SK-MEL-5 (cell line): ENCODE measurements around the gene SNRNP70. TPM values are rescaled to one million over a fixed set of nuclear protein-coding genes. Genes with fewer than 3 reads are reported as not detected.

Experiments
- DNase-seq: peaks from one replicate; pipeline ENCODE4 v3.0.0-alpha.2; 2016; ENCODE audit warnings: low read depth, low spot score
- in situ Hi-C: cut with HindIII; loops from 2 replicates; pipeline ENCODE4 v1.10.0; 2016; ENCODE audit warnings: low sequenced_read_pairs, high pct_unique_total_duplicates, low pct_unique_long_range_greater_than_20kb
- total RNA-seq: library from RNA; depleted of rRNA; stranded (reverse); fragments of >200 nt; shearing (Covaris generic); gene quantifications from 2 replicates; pipeline ENCODE4 v1.2.3, GENCODE V29; 2014

SNRNP70 gene
- total RNA-seq, 1 experiment from 2014 or later: 141 TPM

- no peak for DNase-seq
- in situ Hi-C loops: no loop called here
Observed at GRCh38 chr19:49091391-49092038, 6.3 kb downstream of the SNRNP70 start.

- in situ Hi-C loops: no loop called here
- DNase-seq: no peak
Observed at GRCh38 chr19:49092686-49093085, 7.4 kb downstream of the SNRNP70 start.

- in situ Hi-C loops: no loop called here
- no peak for DNase-seq
Observed at GRCh38 chr19:49094505-49095482, 9.5 kb downstream of the SNRNP70 start.

- in situ Hi-C loops: no loop called here
- peak; percentile 83 for DNase-seq
Observed at GRCh38 chr19:49097453-49098288, 12.4 kb downstream of the SNRNP70 start.

GRCh38 chr19:49098795-49099194 is 13.5 kb downstream of the SNRNP70 start:
- in situ Hi-C loops: no loop called here

GRCh38 chr19:49101160-49101559 is 15.9 kb downstream of the SNRNP70 start:
- in situ Hi-C loops: no loop called here
- DNase-seq: no peak

More at GRCh38 chr19:49098795-49099194, 13.5 kb downstream of the SNRNP70 start:
- DNase-seq: no peak

- in situ Hi-C loops: no loop called here
- no peak for DNase-seq
Observed at GRCh38 chr19:49102303-49102702, 17.1 kb downstream of the SNRNP70 start.

GRCh38 chr19:49103331-49104085 is 18.3 kb downstream of the SNRNP70 start:
- no peak for DNase-seq
- in situ Hi-C loops: no loop called here

GRCh38 chr19:49104229-49104864 is 19.1 kb downstream of the SNRNP70 start:
- in situ Hi-C loops: no loop called here

GRCh38 chr19:49106648-49107135 is 21.4 kb downstream of the SNRNP70 start:
- DNase-seq: peak; percentile 80
- in situ Hi-C loops: no loop called here

More at GRCh38 chr19:49104229-49104864, 19.1 kb downstream of the SNRNP70 start:
- DNase-seq: no peak

GRCh38 chr19:49107625-49108459 is 22.6 kb downstream of the SNRNP70 start:
- in situ Hi-C loops: no loop called here
- DNase-seq: no peak

GRCh38 chr19:49109051-49109450 is 23.8 kb downstream of the SNRNP70 start:
- no peak for DNase-seq
- in situ Hi-C loops: no loop called here

GRCh38 chr19:49109569-49110233 is 24.4 kb downstream of the SNRNP70 start:
- in situ Hi-C loops: no loop called here
- DNase-seq: no peak

GRCh38 chr19:49110567-49110966 is 25.3 kb downstream of the SNRNP70 start:
- DNase-seq: no peak
- in situ Hi-C loops: no loop called here

- no peak for DNase-seq
Observed at GRCh38 chr19:49111218-49111998, 26.2 kb downstream of the SNRNP70 start.

More at GRCh38 chr19:49111218-49111998, 26.2 kb downstream of the SNRNP70 start:
- in situ Hi-C loops: no loop called here
